ENCODE data around the gene AK8. TPM values are rescaled to one million over a fixed set of nuclear protein-coding genes. Genes with fewer than 3 reads are reported as not detected.

AK8 gene
- total RNA-seq, 4 donors from 2014 or later, result 0.27 to 1.3 TPM; not detected in 2

GRCh38 chr9:132919614-132920268 lies 41.7 kb upstream of the AK8 start:
- no peak for DNase-seq
- Histone ChIP-seq H3K4me1 (no peaks in the 10 kb centered on the region), H3K27ac (no peak overlapping the region), H3K9me3 (no peaks in the 10 kb centered on the region), H3K4me3 (no peak overlapping the region), H3K36me3 (peaks cover 0 to 84% (median 42%) of the 10 kb centered on the region in 4 donors), H3K27me3 (no peaks in the 10 kb centered on the region)
- no peak for TF ChIP-seq POLR2AphosphoS5 (IDR thresholded peaks at IDR 0.05)
- TF ChIP-seq POLR2A (IDR thresholded peaks at IDR 0.05), result no peak
- TF ChIP-seq EP300 (IDR thresholded peaks at IDR 0.05; ENCODE audit: low read depth), result no peak
- no peak for TF ChIP-seq CTCF (IDR thresholded peaks at IDR 0.05)
- intact Hi-C loops (cut with DNase I; ENCODE audit: low total_unique reads), result no loop called here
- in situ Hi-C loops (cut with MboI; ENCODE audit: low pct_ligation_motif_present in 1 of 4, low pct_unique_long_range_greater_than_20kb in 1 of 4, low sequenced_read_pairs in 3 of 4), result no loop called here
- WGBS, 2 donors (ENCODE audit: low coverage in 1 of 2), result 89 to 100% methylated on average over 2 to 7 of the region's 7 CpGs

DNA sequence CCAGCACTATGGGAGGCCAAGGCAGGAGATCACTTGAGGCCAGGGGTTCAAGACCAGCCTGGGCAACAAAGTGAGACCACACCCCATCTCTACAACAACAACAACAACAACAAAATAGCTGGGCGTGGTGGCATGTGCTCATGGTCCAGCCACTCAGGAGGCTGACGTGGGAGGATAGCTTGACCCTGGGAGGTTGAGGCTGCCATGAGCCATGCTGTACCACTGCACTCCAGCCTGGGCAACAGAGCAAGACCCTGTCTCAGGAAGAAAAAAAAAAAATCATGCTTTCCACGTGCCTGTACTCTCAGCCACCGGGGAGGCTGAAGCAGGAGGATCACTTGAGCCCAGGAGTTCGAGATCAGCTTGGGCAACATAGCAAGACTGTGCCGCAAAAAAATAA lies 36.8 kb upstream of the AK8 start:
- TF ChIP-seq CTCF (IDR thresholded peaks at IDR 0.05) (no peak), EP300 (IDR thresholded peaks at IDR 0.05; ENCODE audit: low read depth) (no peak), POLR2A (IDR thresholded peaks at IDR 0.05) (no peak), POLR2AphosphoS5 (IDR thresholded peaks at IDR 0.05) (no peak)
- intact Hi-C loops (cut with DNase I; ENCODE audit: low total_unique reads), result no loop called here
- in situ Hi-C loops (cut with MboI; ENCODE audit: low pct_ligation_motif_present in 1 of 4, low pct_unique_long_range_greater_than_20kb in 1 of 4, low sequenced_read_pairs in 3 of 4), result no loop called here
- H3K4me3 ChIP-seq, result no peak overlapping the region
- no peak for DNase-seq
- WGBS, 2 donors (ENCODE audit: low coverage in 1 of 2), result 91 to 100% methylated on average over 6 of the region's 6 CpGs
- no peak overlapping the region for H3K27ac ChIP-seq
- no peaks in the 10 kb centered on the region for H3K27me3 ChIP-seq
- no peaks in the 10 kb centered on the region for H3K4me1 ChIP-seq
- no peaks in the 10 kb centered on the region for H3K9me3 ChIP-seq
- peaks cover 0 to 62% (median 31%) of the 10 kb centered on the region in 4 donors for H3K36me3 ChIP-seq

DNA sequence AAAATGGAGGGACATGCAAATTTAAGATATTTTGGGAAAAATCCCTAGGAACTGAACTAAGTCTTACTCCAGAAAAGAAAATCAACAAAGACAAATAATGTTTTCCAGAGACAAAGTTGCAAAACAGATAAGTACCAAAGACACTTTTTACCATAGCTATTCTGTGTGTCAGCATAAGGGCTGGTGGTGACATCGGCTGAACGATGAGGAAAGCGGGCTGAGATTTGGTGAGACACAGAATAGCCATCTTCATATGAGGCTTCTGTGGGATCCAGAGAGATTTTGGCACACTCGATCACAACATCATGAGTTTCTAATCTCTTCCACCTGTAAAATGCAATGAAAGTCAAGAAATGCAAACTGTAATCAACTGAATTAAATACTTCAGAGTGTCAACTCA lies 34.0 kb upstream of the AK8 start:
- in situ Hi-C loops (cut with MboI; ENCODE audit: low pct_ligation_motif_present in 1 of 4, low pct_unique_long_range_greater_than_20kb in 1 of 4, low sequenced_read_pairs in 3 of 4), result no loop called here
- WGBS, 2 donors (ENCODE audit: low coverage in 1 of 2), result 89 to 95% methylated on average over 4 of the region's 4 CpGs
- intact Hi-C loops (cut with DNase I; ENCODE audit: low total_unique reads), result no loop called here

GRCh38 chr9:132910376-132910775 lies 32.3 kb upstream of the AK8 start:
- Histone ChIP-seq H3K36me3 (peaks cover 0 to 51% (median 17%) of the 10 kb centered on the region in 4 donors), H3K27ac (no peak overlapping the region), H3K9me3 (no peaks in the 10 kb centered on the region), H3K4me3 (no peak overlapping the region), H3K4me1 (no peaks in the 10 kb centered on the region), H3K27me3 (no peaks in the 10 kb centered on the region)
- in situ Hi-C loops (cut with MboI; ENCODE audit: low pct_ligation_motif_present in 1 of 4, low pct_unique_long_range_greater_than_20kb in 1 of 4, low sequenced_read_pairs in 3 of 4), result no loop called here
- WGBS, 2 donors (ENCODE audit: low coverage in 1 of 2), result 95 to 100% methylated on average over 1 to 6 of the region's 6 CpGs
- intact Hi-C loops (cut with DNase I; ENCODE audit: low total_unique reads), result no loop called here
- DNase-seq, result no peak
- TF ChIP-seq CTCF (IDR thresholded peaks at IDR 0.05) (no peak), POLR2A (IDR thresholded peaks at IDR 0.05) (no peak), POLR2AphosphoS5 (IDR thresholded peaks at IDR 0.05) (no peak), EP300 (IDR thresholded peaks at IDR 0.05; ENCODE audit: low read depth) (no peak)

More for the DNA sequence above, 34.0 kb upstream of the AK8 start:
- Histone ChIP-seq H3K36me3 (peaks cover 0 to 52% (median 24%) of the 10 kb centered on the region in 4 donors), H3K27ac (no peak overlapping the region), H3K27me3 (no peaks in the 10 kb centered on the region), H3K9me3 (no peaks in the 10 kb centered on the region), H3K4me3 (no peak overlapping the region), H3K4me1 (no peaks in the 10 kb centered on the region)
- TF ChIP-seq POLR2A (IDR thresholded peaks at IDR 0.05), result no peak
- TF ChIP-seq EP300 (IDR thresholded peaks at IDR 0.05; ENCODE audit: low read depth), result no peak
- no peak for TF ChIP-seq CTCF (IDR thresholded peaks at IDR 0.05)
- no peak for TF ChIP-seq POLR2AphosphoS5 (IDR thresholded peaks at IDR 0.05)
- DNase-seq, result no peak

Data from transverse colon (tissue), 4 donors.